ENCODE results near the gene NDE1.
A peak's percentile ranks its signal among the peaks of the same experiment; 100 is the strongest.

The NDE1 gene

DNA sequence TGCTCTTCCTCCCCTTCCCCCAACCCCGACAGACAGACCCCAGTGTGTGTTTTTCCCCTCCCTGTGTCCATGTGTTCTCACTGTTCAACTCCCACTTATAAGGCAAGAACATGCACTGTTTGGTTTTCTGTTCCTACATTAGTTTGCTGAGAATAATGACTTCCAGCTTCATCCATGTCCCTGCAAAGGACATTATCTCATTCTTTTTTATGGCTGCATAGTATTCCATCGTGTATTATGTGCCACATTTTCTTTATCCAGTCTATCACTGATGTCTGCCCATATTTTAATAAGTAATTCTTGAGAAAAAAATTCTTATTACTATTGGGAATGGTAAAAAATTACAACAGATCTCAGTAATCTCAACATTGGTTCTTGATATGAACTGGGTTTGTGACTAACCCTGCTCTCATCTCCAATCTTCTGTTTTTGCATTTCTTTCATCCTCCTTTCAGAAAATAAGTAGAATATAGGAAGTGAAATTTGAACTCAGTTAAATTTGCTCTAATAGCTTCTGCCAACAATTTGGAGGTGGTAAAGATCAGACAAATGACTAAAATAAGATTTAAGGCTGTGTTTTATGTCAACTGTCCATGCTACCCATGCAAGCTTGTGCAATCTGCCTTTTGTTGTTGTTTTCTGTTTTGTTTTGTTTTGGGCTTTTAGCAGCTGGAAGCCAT lies 18.2 kb upstream of the NDE1 start:
- H3K9ac ChIP-seq (ENCODE audit: low read length) = no peak overlapping the region
- no peak overlapping the region for H3K4me3 ChIP-seq (ENCODE audit: low read length)
- no peaks in the 10 kb centered on the region for H3K9me3 ChIP-seq (ENCODE audit: control insufficient read depth, low read length)
- no peaks in the 10 kb centered on the region for H3K27me3 ChIP-seq (replicated peaks; ENCODE audit: control insufficient read depth, insufficient read depth, low read length)
- H3K4me1 ChIP-seq (ENCODE audit: control insufficient read depth, insufficient read depth, low read length) = no peaks in the 10 kb centered on the region
- peaks cover 78% of the 10 kb centered on the region for H3K36me3 ChIP-seq (ENCODE audit: control insufficient read depth, insufficient read depth, low read length, severe bottlenecking)
- DNase-seq (ENCODE audit: low read depth) = no peak

DNA sequence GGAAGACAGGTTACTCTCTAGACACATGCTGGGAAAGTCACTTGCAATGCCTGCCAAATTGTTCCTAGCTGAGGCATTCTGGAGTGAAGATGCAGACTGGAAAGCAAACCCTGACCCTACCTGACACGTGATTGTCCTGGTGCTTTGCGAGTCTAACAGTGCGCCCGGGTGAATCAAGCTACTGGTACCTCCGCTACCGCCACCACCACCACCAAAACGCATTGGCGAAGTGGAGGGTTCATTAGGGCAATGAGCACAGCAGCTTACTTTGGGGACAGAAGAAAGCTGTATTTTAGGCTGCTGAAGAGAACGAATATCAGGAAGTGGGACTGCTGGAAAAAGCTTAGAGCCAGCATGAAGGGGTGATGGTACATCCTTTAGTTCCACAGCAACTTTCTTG lies 14.1 kb upstream of the NDE1 start:
- Histone ChIP-seq H3K9ac (ENCODE audit: low read length) (no peak overlapping the region), H3K4me1 (ENCODE audit: control insufficient read depth, insufficient read depth, low read length) (peaks cover 2% of the 10 kb centered on the region), H3K27me3 (replicated peaks; ENCODE audit: control insufficient read depth, insufficient read depth, low read length) (no peaks in the 10 kb centered on the region), H3K9me3 (ENCODE audit: control insufficient read depth, low read length) (no peaks in the 10 kb centered on the region), H3K36me3 (ENCODE audit: control insufficient read depth, insufficient read depth, low read length, severe bottlenecking) (peaks cover 82% of the 10 kb centered on the region), H3K4me3 (ENCODE audit: low read length) (no peak overlapping the region)
- DNase-seq (ENCODE audit: low read depth) = no peak

DNA sequence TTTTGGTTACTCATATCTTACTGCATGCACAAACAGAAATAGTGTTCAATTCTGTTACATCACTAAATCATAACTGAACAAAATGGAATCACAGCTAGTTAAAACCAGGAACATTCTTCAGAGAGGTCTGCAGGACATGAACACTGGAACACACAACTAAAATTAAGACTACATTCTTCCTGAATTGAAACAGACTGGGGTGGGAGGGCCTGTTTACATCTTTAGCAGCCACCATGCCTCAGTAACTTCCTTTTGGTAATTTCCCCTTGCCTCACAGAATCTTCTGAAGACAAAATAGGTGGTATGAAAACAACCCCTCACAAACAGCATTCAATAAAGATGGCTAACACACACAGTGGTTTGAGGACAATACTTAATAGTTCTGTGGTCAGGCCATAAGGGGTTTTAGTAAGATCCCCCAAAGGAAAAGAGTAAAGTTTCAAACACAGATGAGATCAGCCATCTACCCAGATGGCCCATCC lies 13.6 kb upstream of the NDE1 start:
- Histone ChIP-seq H3K9me3 (ENCODE audit: control insufficient read depth, low read length) (no peaks in the 10 kb centered on the region), H3K4me3 (ENCODE audit: low read length) (no peak overlapping the region), H3K4me1 (ENCODE audit: control insufficient read depth, insufficient read depth, low read length) (peaks cover 5% of the 10 kb centered on the region), H3K36me3 (ENCODE audit: control insufficient read depth, insufficient read depth, low read length, severe bottlenecking) (peaks cover 77% of the 10 kb centered on the region), H3K27me3 (replicated peaks; ENCODE audit: control insufficient read depth, insufficient read depth, low read length) (no peaks in the 10 kb centered on the region), H3K9ac (ENCODE audit: low read length) (no peak overlapping the region)
- no peak for DNase-seq (ENCODE audit: low read depth)

DNA sequence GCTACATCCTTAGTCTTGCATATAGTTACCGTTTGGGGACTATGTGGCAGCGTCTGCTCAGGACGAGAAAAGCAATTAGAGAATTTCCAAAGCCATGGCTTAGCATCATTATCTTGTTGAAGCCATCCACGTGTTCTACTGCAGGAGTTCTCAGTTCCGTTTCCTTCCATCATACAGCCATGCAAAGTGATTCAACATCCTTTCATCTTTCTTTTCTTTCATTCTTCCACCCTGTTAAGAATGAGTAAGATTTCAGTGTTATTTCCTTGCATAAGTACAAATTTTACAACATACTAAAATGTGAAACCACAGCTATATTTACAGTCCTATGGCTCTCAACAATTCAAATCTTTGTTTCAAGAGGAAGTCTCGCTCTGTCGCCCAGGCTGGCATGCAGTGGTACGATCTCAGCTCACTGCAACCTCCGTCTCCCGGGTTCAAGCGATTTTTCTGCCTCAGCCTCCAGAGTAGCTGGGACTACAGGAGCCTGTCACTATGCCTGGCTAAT lies 10.9 kb upstream of the NDE1 start:
- Histone ChIP-seq H3K36me3 (ENCODE audit: control insufficient read depth, insufficient read depth, low read length, severe bottlenecking) (peaks cover 51% of the 10 kb centered on the region), H3K4me3 (ENCODE audit: low read length) (no peak overlapping the region), H3K9ac (ENCODE audit: low read length) (no peak overlapping the region), H3K27me3 (replicated peaks; ENCODE audit: control insufficient read depth, insufficient read depth, low read length) (no peaks in the 10 kb centered on the region), H3K9me3 (ENCODE audit: control insufficient read depth, low read length) (no peaks in the 10 kb centered on the region), H3K4me1 (ENCODE audit: control insufficient read depth, insufficient read depth, low read length) (peaks cover 21% of the 10 kb centered on the region)
- DNase-seq (ENCODE audit: low read depth) = no peak

- Histone ChIP-seq H3K4me1 (ENCODE audit: control insufficient read depth, insufficient read depth, low read length) (peaks cover 26% of the 10 kb centered on the region), H3K9me3 (ENCODE audit: control insufficient read depth, low read length) (no peaks in the 10 kb centered on the region), H3K36me3 (ENCODE audit: control insufficient read depth, insufficient read depth, low read length, severe bottlenecking) (peaks cover 33% of the 10 kb centered on the region), H3K4me3 (ENCODE audit: low read length) (no peak overlapping the region), H3K9ac (ENCODE audit: low read length) (no peak overlapping the region), H3K27me3 (replicated peaks; ENCODE audit: control insufficient read depth, insufficient read depth, low read length) (no peaks in the 10 kb centered on the region)
- no peak for DNase-seq (ENCODE audit: low read depth)
Observed at GRCh38 chr16:15640966-15641365, 9.1 kb upstream of the NDE1 start.

GRCh38 chr16:15641753-15642556 lies 8.1 kb upstream of the NDE1 start:
- no peak for DNase-seq (ENCODE audit: low read depth)
- H3K4me3 ChIP-seq (ENCODE audit: low read length) = peak overlapping the region; percentile 88

DNA sequence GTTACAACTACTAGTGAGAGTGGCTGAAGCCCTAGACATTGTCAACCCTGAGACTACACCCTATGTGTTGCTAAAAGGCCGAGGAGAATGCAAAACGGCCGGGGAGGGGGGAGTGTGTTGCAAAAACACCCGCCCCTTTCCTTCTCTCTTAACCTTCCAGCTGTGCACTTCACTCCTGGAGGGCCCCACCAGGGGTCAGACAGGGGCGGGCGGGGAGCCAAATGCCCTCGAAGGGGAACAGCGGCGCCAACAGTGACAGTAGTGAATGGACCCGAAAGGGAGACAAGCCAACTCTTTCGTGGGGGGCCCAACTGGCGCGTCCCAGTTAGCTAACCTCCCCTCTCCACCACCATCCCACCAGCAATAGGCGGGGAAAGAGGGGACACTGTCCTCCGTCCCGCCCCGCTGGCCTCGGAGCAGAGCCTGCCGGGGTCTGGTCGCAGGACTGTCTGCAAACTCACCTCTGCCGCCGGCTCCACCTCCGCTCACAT lies 7.4 kb upstream of the NDE1 start:
- H3K9me3 ChIP-seq (ENCODE audit: control insufficient read depth, low read length) = no peaks in the 10 kb centered on the region
- peak; percentile 73 for DNase-seq (ENCODE audit: low read depth)
- H3K9ac ChIP-seq (ENCODE audit: low read length) = peak overlapping the region; percentile 92
- H3K4me1 ChIP-seq (ENCODE audit: control insufficient read depth, insufficient read depth, low read length) = peaks cover 26% of the 10 kb centered on the region
- peak overlapping the region; percentile 88 for H3K4me3 ChIP-seq (ENCODE audit: low read length)
- no peaks in the 10 kb centered on the region for H3K27me3 ChIP-seq (replicated peaks; ENCODE audit: control insufficient read depth, insufficient read depth, low read length)
- H3K36me3 ChIP-seq (ENCODE audit: control insufficient read depth, insufficient read depth, low read length, severe bottlenecking) = peaks cover 16% of the 10 kb centered on the region

More at GRCh38 chr16:15641753-15642556, 8.1 kb upstream of the NDE1 start:
- H3K9ac ChIP-seq (ENCODE audit: low read length) = peak overlapping the region; percentile 92
- no peaks in the 10 kb centered on the region for H3K9me3 ChIP-seq (ENCODE audit: control insufficient read depth, low read length)
- H3K36me3 ChIP-seq (ENCODE audit: control insufficient read depth, insufficient read depth, low read length, severe bottlenecking) = peaks cover 23% of the 10 kb centered on the region
- H3K27me3 ChIP-seq (replicated peaks; ENCODE audit: control insufficient read depth, insufficient read depth, low read length) = no peaks in the 10 kb centered on the region
- peaks cover 26% of the 10 kb centered on the region for H3K4me1 ChIP-seq (ENCODE audit: control insufficient read depth, insufficient read depth, low read length)

DNA sequence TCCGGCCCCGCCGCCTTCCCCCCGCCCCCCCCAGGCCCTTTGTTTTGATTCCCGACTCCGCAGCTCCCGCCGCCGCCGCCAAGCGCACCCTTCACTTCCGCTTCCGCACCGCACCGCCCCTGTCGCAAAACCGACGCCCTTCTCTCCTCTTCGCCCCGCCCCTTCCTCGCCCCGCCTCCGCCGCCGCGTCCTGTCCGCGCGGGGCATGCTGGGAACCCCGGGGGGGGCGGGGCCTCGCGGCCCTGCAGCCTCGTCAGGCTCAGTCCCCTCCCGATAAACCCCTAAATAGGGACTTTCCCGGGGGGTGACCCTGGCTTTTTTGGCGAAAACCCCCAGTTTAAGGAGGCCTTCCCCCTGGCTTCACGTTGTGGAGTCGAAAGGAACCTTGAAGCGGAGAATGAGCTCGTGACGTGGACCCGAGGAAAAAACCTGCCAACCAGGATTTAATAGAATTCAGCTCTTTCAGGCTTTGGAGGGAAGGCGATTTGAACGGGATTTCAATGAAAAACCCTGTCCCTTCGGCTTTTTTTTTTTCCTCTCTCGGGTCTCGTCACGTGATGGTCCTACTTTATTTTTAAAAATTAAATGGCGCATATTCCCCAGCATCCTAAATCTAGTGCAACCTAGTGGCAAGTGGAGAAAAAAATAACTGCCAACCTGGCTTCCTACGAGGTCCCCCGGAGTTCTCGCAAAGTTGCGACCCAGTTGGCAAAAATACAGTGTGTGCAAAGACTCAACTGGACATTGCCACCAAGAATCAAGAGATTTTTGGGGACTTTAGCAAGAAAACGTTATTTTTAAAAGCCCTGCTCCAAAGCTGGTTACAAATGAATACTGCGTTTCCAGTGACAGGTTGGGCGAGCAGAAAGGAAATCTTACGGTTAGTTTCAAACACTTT lies 6.7 kb upstream of the NDE1 start, which contains the start of gene MARF1:
MARF1 (minus strand) TSS at position 107 of the 898 bp plus-strand sequence. CDS start 3,921 bp downstream, outside the sequence.
- peaks cover 10% of the 10 kb centered on the region for H3K36me3 ChIP-seq (ENCODE audit: control insufficient read depth, insufficient read depth, low read length, severe bottlenecking)
- peak within 1 kb of the TSS; percentile 99 for H3K4me3 ChIP-seq (ENCODE audit: low read length)
- peak within 1 kb of the TSS; percentile 100 for H3K9ac ChIP-seq (ENCODE audit: low read length)
- no peaks in the 10 kb centered on the region for H3K27me3 ChIP-seq (replicated peaks; ENCODE audit: control insufficient read depth, insufficient read depth, low read length)
- H3K4me1 ChIP-seq (ENCODE audit: control insufficient read depth, insufficient read depth, low read length) = peaks cover 26% of the 10 kb centered on the region
- no peaks in the 10 kb centered on the region for H3K9me3 ChIP-seq (ENCODE audit: control insufficient read depth, low read length)
- peak; percentile 99 for DNase-seq (ENCODE audit: low read depth)

- Histone ChIP-seq H3K27me3 (replicated peaks; ENCODE audit: control insufficient read depth, insufficient read depth, low read length) (no peaks in the 10 kb centered on the region), H3K4me1 (ENCODE audit: control insufficient read depth, insufficient read depth, low read length) (peaks cover 26% of the 10 kb centered on the region), H3K4me3 (ENCODE audit: low read length) (peak overlapping the region; percentile 99), H3K9ac (ENCODE audit: low read length) (peak overlapping the region; percentile 100), H3K9me3 (ENCODE audit: control insufficient read depth, low read length) (no peaks in the 10 kb centered on the region), H3K36me3 (ENCODE audit: control insufficient read depth, insufficient read depth, low read length, severe bottlenecking) (peaks cover 4% of the 10 kb centered on the region)
- no peak for DNase-seq (ENCODE audit: low read depth)
Observed at GRCh38 chr16:15643946-15644250, 6.1 kb upstream of the NDE1 start.

DNA sequence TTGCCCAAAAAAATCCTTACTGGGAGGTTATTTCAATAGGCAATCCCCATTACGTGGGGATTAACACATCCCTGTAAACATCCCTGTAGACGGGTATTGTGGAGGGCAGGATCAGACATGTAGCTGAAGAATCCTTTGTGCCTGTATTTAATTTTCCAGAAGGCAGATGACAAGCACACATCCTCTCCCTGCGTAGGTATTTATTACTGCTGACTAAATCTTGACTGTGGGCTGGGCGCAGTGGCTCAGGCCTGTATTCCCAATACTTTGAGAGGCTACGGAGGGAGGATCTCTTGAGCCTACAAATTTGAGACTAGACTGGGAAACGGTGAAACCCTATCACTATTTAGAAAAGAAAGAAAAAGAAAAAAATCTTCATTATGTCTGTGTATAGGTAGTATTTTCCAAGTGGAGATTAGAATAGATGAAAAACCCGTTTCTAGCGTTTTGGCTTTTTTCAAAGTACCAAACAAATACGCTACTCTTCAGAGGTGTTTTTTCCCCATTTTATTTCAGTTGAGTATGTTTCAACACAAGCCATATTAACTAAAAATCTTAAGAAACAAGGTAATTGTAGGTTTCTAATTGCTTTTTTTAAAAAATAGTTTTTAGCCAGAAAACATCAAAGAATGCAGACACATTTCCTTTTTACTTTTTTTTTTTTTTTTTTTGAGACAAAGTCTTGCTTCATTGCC lies 5.6 kb upstream of the NDE1 start:
- no peaks in the 10 kb centered on the region for H3K27me3 ChIP-seq (replicated peaks; ENCODE audit: control insufficient read depth, insufficient read depth, low read length)
- H3K9ac ChIP-seq (ENCODE audit: low read length) = peak overlapping the region; percentile 100
- peak; percentile 39 for DNase-seq (ENCODE audit: low read depth)
- no peaks in the 10 kb centered on the region for H3K9me3 ChIP-seq (ENCODE audit: control insufficient read depth, low read length)
- no peaks in the 10 kb centered on the region for H3K36me3 ChIP-seq (ENCODE audit: control insufficient read depth, insufficient read depth, low read length, severe bottlenecking)
- peaks cover 26% of the 10 kb centered on the region for H3K4me1 ChIP-seq (ENCODE audit: control insufficient read depth, insufficient read depth, low read length)
- H3K4me3 ChIP-seq (ENCODE audit: low read length) = peak overlapping the region; percentile 99
